Liver (tissue), 3 donors: ENCODE results near the gene CRHR1.
A peak's percentile ranks its signal among the peaks of the same experiment; 100 is the strongest.

Experiments
- FOXA1 ChIP-seq: IDR thresholded peaks from 2 replicates; pipeline ENCODE4 v1.6.1; 2016; ENCODE audit warnings: antibody characterized with exemption
- GABPA ChIP-seq, 2 donors: IDR thresholded peaks in 1 of 2; conservative IDR thresholded peaks in 1 of 2; 2 replicates each; pipeline ENCODE4 v1.6.1; 2016; ENCODE audit warnings: antibody characterized with exemption in 2 of 2, mild to moderate bottlenecking in 1 of 2, moderate library complexity in 1 of 2
- HNF4A ChIP-seq, 2 donors: conservative IDR thresholded peaks; 2 replicates each; pipeline ENCODE4 v1.6.1; 2016; ENCODE audit warnings: antibody characterized with exemption in 2 of 2, mild to moderate bottlenecking in 2 of 2
- JUND ChIP-seq, 2 donors: IDR thresholded peaks; 2 replicates each; pipeline ENCODE4 v1.6.1; 2016; ENCODE audit warnings: antibody characterized with exemption in 2 of 2
- NR2F2 ChIP-seq: IDR thresholded peaks from 2 replicates; pipeline ENCODE4 v1.6.1; 2016; ENCODE audit warnings: antibody characterized with exemption
- RAD21 ChIP-seq, 2 donors: IDR thresholded peaks; 2 replicates each; pipeline ENCODE4 v1.6.1; 2016; ENCODE audit warnings: antibody characterized with exemption in 2 of 2, mild to moderate bottlenecking in 2 of 2
- REST ChIP-seq: IDR thresholded peaks from 2 replicates; pipeline ENCODE4 v1.6.1; 2016; ENCODE audit warnings: antibody characterized with exemption, mild to moderate bottlenecking
- RXRA ChIP-seq, 2 donors: IDR thresholded peaks; 2 replicates each; pipeline ENCODE4 v1.6.1; 2017 to 2018; ENCODE audit warnings: antibody characterized with exemption in 2 of 2, mild to moderate bottlenecking in 1 of 2
- SP1 ChIP-seq: IDR thresholded peaks from 2 replicates; pipeline ENCODE4 v1.6.1; 2018; ENCODE audit warnings: antibody characterized with exemption, mild to moderate bottlenecking
- TAF1 ChIP-seq: conservative IDR thresholded peaks from 2 replicates; pipeline ENCODE4 v1.6.1; 2016; ENCODE audit warnings: antibody characterized with exemption, mild to moderate bottlenecking
- YY1 ChIP-seq: IDR thresholded peaks from 2 replicates; pipeline ENCODE4 v1.6.1; 2016; ENCODE audit warnings: antibody characterized with exemption, mild to moderate bottlenecking
- TF ChIP-seq, protein P1 (sequence below): fragments of 150-350 bp; IDR thresholded peaks from 2 replicates; pipeline ENCODE4 v1.5.1; 2017; ENCODE audit warnings: improper control_type of control experiment, low read depth, low read length; ENCODE audit not compliant: missing input control
- TF ChIP-seq, protein P2 (sequence below): IDR thresholded peaks from 2 replicates; pipeline ENCODE4 v1.6.1; 2016; ENCODE audit warnings: antibody characterized with exemption
- TF ChIP-seq, protein P3 (sequence below): IDR thresholded peaks from 2 replicates; pipeline ENCODE4 v1.6.1; 2016; ENCODE audit warnings: antibody characterized with exemption
- donor health status: healthy.
- donor health status: healthy.

GRCh38 chr17:45775576-45776011 lies 8.5 kb upstream of the CRHR1 start:
- no peak for TF ChIP-seq YY1
- TF ChIP-seq, protein P1, sequence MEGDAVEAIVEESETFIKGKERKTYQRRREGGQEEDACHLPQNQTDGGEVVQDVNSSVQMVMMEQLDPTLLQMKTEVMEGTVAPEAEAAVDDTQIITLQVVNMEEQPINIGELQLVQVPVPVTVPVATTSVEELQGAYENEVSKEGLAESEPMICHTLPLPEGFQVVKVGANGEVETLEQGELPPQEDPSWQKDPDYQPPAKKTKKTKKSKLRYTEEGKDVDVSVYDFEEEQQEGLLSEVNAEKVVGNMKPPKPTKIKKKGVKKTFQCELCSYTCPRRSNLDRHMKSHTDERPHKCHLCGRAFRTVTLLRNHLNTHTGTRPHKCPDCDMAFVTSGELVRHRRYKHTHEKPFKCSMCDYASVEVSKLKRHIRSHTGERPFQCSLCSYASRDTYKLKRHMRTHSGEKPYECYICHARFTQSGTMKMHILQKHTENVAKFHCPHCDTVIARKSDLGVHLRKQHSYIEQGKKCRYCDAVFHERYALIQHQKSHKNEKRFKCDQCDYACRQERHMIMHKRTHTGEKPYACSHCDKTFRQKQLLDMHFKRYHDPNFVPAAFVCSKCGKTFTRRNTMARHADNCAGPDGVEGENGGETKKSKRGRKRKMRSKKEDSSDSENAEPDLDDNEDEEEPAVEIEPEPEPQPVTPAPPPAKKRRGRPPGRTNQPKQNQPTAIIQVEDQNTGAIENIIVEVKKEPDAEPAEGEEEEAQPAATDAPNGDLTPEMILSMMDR = no peak
- no peak for TF ChIP-seq RAD21 (IDR thresholded peaks at IDR 0.05)
- TF ChIP-seq TAF1 = no peak
- TF ChIP-seq NR2F2 = no peak
- peak; percentile 14 to 29 for TF ChIP-seq HNF4A (conservative IDR thresholded peaks at IDR 0.05)
- no peak for TF ChIP-seq REST
- peak; percentile 33 to 47 for TF ChIP-seq RXRA (IDR thresholded peaks at IDR 0.05)
- TF ChIP-seq JUND (IDR thresholded peaks at IDR 0.05) = no peak
- no peak for TF ChIP-seq SP1
- TF ChIP-seq, protein P2, sequence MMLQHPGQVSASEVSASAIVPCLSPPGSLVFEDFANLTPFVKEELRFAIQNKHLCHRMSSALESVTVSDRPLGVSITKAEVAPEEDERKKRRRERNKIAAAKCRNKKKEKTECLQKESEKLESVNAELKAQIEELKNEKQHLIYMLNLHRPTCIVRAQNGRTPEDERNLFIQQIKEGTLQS = no peak
- TF ChIP-seq GABPA (IDR thresholded peaks at IDR 0.05 in 1 of 2, conservative IDR thresholded peaks at IDR 0.05 in 1 of 2) = no peak
- no peak for TF ChIP-seq FOXA1
- TF ChIP-seq, protein P3, sequence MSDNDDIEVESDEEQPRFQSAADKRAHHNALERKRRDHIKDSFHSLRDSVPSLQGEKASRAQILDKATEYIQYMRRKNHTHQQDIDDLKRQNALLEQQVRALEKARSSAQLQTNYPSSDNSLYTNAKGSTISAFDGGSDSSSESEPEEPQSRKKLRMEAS = no peak
